HEK293 (cell line): ENCODE results near the gene ABCB4.

Source experiments
- CTCF ChIP-seq: fragments of 450-650 bp; formaldehyde crosslinking; IDR thresholded peaks from 2 replicates; pipeline ENCODE4 v1.5.1; 2016; ENCODE audit warnings: missing biosample characterization, missing genetic modification characterization
- GLI4 ChIP-seq: fragments of 450-650 bp; formaldehyde crosslinking; IDR thresholded peaks from 2 replicates; pipeline ENCODE4 v1.5.1; 2016; ENCODE audit warnings: missing biosample characterization, missing genetic modification characterization
- PRDM10 ChIP-seq: fragments of 450-650 bp; formaldehyde crosslinking; IDR thresholded peaks from 2 replicates; pipeline ENCODE4 v1.5.1; 2016; ENCODE audit warnings: missing biosample characterization, missing genetic modification characterization
- REPIN1 ChIP-seq: fragments of 450-650 bp; formaldehyde crosslinking; IDR thresholded peaks from 2 replicates; pipeline ENCODE4 v1.5.1; 2017; ENCODE audit warnings: missing biosample characterization, missing genetic modification characterization, low read depth
- ZBTB44 ChIP-seq: fragments of 450-650 bp; IDR thresholded peaks from 2 replicates; pipeline ENCODE4 v1.5.1; 2018; ENCODE audit warnings: missing biosample characterization, mild to moderate bottlenecking, missing genetic modification characterization
- ZNF280D ChIP-seq: fragments of 450-650 bp; formaldehyde crosslinking; IDR thresholded peaks from 2 replicates; pipeline ENCODE4 v1.5.1; 2016; ENCODE audit warnings: missing biosample characterization, missing genetic modification characterization
- ZNF423 ChIP-seq: fragments of 450-650 bp; formaldehyde crosslinking; IDR thresholded peaks from 2 replicates; pipeline ENCODE4 v1.5.1; 2016; ENCODE audit warnings: missing biosample characterization, missing genetic modification characterization
- ZNF513 ChIP-seq: fragments of 450-650 bp; IDR thresholded peaks from 2 replicates; pipeline ENCODE4 v1.5.1; 2018; ENCODE audit warnings: missing biosample characterization, missing genetic modification characterization
- ZNF549 ChIP-seq: fragments of 450-650 bp; IDR thresholded peaks from 2 replicates; pipeline ENCODE4 v1.5.1; 2018; ENCODE audit warnings: missing biosample characterization, missing genetic modification characterization, mild to moderate bottlenecking, inconsistent platforms, moderate library complexity

- TF ChIP-seq ZNF549 = no peak
- TF ChIP-seq CTCF (tag by site-specific recombination) = no peak
- TF ChIP-seq ZBTB44 (tag by site-specific recombination) = no peak
- TF ChIP-seq ZNF423 (tag by site-specific recombination) = no peak
- TF ChIP-seq ZNF280D = no peak
- no peak for TF ChIP-seq REPIN1
- TF ChIP-seq GLI4 (tag by site-specific recombination) = no peak
- TF ChIP-seq ZNF513 (tag by site-specific recombination) = no peak
- no peak for TF ChIP-seq PRDM10 (tag by site-specific recombination)
Measured at GRCh38 chr7:87505557-87506245, 30.2 kb upstream of the ABCB4 start.
